IPS DF 6.9 (cell line): Measurements from ENCODE around the gene EPX.
"Not testable (repeated sequence)": the region's sequence is repeated elsewhere in the genome, so short reads cannot be mapped to it uniquely, and the experiment has no call there.

Experiments
- DNase-seq: peaks from one replicate; pipeline ENCODE4 v3.0.0-alpha.2; 2013; ENCODE audit warnings: low read depth, low spot score
- H3K27ac ChIP-seq: one replicate; pipeline ENCODE4 v1.5.1; 2013; ENCODE audit warnings: low read length, control low read depth
- H3K27me3 ChIP-seq: 2 replicates; pipeline ENCODE4 v1.6.1; 2013; ENCODE audit warnings: mild to moderate bottlenecking, low read length; ENCODE audit not compliant: control insufficient read depth, insufficient read depth
- H3K36me3 ChIP-seq: 2 replicates; pipeline ENCODE4 v1.6.1; 2013; ENCODE audit warnings: low read length; ENCODE audit not compliant: control insufficient read depth, insufficient read depth
- H3K4me1 ChIP-seq: 2 replicates; pipeline ENCODE4 v1.6.1; 2013; ENCODE audit warnings: low read length; ENCODE audit not compliant: control insufficient read depth, insufficient read depth
- H3K4me3 ChIP-seq: 2 replicates; pipeline ENCODE4 v1.5.1; 2013; ENCODE audit warnings: mild to moderate bottlenecking, low read length
- H3K9me3 ChIP-seq: 2 replicates; pipeline ENCODE4 v1.6.1; 2013; ENCODE audit warnings: low read length, inconsistent platforms; ENCODE audit not compliant: control insufficient read depth, insufficient read depth
- WGBS: extraction: QIAGEN DNeasy Blood & Tissue Kit; methylation state at CpG from one replicate; pipeline ENCODE4 v1.1.7; 2013; ENCODE audit warnings: mixed read lengths, missing lambda C conversion rate; ENCODE audit not compliant: insufficient read length, insufficient coverage; 5-methylcytosine and 5-hydroxymethylcytosine counted together

EPX gene, protein sequence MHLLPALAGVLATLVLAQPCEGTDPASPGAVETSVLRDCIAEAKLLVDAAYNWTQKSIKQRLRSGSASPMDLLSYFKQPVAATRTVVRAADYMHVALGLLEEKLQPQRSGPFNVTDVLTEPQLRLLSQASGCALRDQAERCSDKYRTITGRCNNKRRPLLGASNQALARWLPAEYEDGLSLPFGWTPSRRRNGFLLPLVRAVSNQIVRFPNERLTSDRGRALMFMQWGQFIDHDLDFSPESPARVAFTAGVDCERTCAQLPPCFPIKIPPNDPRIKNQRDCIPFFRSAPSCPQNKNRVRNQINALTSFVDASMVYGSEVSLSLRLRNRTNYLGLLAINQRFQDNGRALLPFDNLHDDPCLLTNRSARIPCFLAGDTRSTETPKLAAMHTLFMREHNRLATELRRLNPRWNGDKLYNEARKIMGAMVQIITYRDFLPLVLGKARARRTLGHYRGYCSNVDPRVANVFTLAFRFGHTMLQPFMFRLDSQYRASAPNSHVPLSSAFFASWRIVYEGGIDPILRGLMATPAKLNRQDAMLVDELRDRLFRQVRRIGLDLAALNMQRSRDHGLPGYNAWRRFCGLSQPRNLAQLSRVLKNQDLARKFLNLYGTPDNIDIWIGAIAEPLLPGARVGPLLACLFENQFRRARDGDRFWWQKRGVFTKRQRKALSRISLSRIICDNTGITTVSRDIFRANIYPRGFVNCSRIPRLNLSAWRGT

DNA sequence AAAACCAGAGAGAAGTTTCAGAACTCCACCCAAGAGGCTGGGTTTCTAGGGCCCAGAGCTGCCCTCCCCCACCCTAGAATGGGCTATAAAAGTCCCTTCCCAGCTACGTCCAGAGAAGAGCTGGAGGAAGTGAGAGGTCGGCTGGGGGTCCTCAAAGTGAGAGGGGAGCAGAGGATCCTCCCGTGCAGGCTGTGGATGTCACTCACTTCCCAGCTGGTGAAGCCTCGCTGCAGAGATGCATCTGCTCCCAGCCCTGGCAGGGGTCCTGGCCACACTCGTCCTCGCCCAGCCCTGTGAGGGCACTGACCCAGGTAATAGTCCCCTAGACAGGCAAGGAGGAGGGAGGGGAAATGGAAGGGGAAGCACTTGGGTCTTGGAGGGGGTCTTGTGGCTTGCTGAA lies at the start of gene EPX:
EPX (plus strand) TSS at position 115 of the 400 bp plus-strand sequence; CDS start at position 236, 121 bp downstream.
- no peaks in the 10 kb centered on the region; the same call in 1 of the 2 replicates for H3K36me3 ChIP-seq
- no CpG with 5 or more reads among the region's 6 CpGs for WGBS
- no peak within 1 kb of the TSS for H3K4me3 ChIP-seq
- no peak for DNase-seq
- no peak within 1 kb of the TSS for H3K27ac ChIP-seq
- no peaks in the 10 kb centered on the region for H3K9me3 ChIP-seq
- H3K27me3 ChIP-seq, result no peaks in the 10 kb centered on the region
- no peaks in the 10 kb centered on the region for H3K4me1 ChIP-seq

DNA sequence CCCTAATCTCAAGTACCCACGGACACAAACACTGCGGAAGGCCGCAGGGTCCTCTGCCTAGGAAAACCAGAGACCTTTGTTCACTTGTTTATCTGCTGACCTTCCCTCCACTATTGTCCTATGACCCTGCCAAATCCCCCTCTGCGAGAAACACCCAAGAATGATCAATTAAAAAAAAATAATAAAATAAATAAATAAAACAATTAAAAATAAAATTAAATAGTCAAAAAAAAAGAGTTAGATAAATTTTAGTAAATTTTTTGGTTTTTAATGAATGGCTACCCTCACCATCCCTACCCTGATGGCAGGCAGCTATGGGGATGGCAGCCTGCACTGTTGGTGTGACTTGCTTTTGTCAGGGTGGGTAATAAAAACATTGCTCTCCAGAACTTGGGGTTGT lies 49.2 kb upstream of the EPX start:
- not testable (repeated sequence) for H3K9me3 ChIP-seq, H3K27me3 ChIP-seq, DNase-seq, H3K4me3 ChIP-seq, H3K27ac ChIP-seq, H3K4me1 ChIP-seq, H3K36me3 ChIP-seq
- WGBS, result no CpG with 5 or more reads among the region's 4 CpGs

DNA sequence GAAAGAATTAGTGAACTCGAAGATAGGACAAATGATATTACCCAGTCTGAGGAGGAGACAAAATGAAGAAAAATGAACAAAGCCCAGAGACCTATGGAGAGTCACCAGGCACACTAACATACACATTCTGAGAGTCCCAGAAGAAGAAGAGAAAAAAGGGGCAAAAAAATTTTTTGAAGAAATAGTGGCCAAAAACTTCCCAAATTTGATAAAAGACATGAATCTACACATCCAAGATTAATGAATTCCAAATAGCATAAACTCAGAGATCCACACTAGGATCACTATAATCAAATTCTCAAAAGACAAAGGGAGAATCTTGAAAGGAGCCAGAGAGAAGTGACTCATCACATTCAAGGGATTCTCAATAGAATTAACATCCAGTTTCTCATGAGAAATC lies 47.7 kb upstream of the EPX start:
- Histone ChIP-seq H3K4me3 (no peak overlapping the region), H3K36me3 (no peaks in the 10 kb centered on the region), H3K27ac (no peak overlapping the region), H3K27me3 (no peaks in the 10 kb centered on the region), H3K9me3 (no peaks in the 10 kb centered on the region), H3K4me1 (no peaks in the 10 kb centered on the region)
- WGBS, result no CpG with 5 or more reads among the region's 1 CpG
- DNase-seq, result no peak

DNA sequence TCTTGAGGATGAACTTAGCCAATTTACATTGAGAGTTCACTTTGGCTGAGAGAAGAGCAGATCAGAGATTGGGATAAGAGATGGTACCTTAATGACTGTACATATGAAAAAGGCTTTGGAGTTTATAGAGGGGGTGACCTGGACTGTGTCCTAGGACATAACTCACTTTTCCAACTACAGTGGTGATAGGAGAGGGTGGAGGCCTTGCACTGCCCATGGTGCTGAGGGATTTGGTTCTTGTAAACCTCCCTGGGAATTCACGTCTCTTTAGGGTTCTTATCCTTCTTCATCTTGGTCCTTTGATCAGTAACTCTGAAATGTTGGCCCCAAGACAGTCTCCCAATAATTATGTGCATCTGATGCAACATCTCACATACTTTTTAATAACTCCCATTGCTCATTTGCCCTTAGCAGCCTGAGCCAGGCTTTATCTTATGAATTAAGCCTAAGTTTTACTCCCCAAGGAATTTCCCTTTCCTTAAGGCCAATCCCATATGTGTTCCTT lies 44.5 kb upstream of the EPX start, which contains the start of gene OR4D1:
OR4D1 (plus strand) TSS at position 455 of the 505 bp plus-strand sequence. CDS start 6,770 bp downstream, outside the sequence.
- no peaks in the 10 kb centered on the region for H3K9me3 ChIP-seq

DNA sequence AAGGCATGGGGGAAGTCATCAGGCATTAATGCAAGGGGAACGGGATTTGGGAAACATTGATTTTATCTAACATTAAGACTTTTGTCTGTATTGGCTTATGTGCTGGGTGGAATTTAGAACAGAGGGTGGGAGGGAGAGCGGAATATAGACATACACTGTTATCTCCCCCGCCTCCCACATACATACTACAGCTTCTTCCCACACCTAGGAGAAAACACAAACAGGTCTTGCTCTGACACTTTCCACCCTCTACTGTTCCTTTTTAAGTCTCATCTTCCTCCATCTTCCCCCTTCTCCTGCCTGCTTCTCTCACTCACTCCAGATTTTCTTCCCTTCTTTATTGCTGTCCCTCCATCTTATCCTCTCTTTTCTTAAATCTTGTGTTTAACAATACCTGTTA lies 43.9 kb upstream of the EPX start:
- Histone ChIP-seq H3K27ac (no peak overlapping the region), H3K4me1 (no peaks in the 10 kb centered on the region), H3K27me3 (no peaks in the 10 kb centered on the region), H3K36me3 (no peaks in the 10 kb centered on the region), H3K4me3 (no peak overlapping the region), H3K9me3 (no peaks in the 10 kb centered on the region)
- no peak for DNase-seq
- WGBS, result no CpG with 5 or more reads among the region's 3 CpGs

More for the DNA sequence above, 44.5 kb upstream of the EPX start, which contains the start of gene OR4D1:
- no peak for DNase-seq
- Histone ChIP-seq H3K4me1 (no peaks in the 10 kb centered on the region), H3K27ac (no peak within 1 kb of the TSS), H3K27me3 (no peaks in the 10 kb centered on the region), H3K36me3 (no peaks in the 10 kb centered on the region), H3K4me3 (no peak within 1 kb of the TSS)
- WGBS, result no CpG with 5 or more reads among the region's 1 CpG

DNA sequence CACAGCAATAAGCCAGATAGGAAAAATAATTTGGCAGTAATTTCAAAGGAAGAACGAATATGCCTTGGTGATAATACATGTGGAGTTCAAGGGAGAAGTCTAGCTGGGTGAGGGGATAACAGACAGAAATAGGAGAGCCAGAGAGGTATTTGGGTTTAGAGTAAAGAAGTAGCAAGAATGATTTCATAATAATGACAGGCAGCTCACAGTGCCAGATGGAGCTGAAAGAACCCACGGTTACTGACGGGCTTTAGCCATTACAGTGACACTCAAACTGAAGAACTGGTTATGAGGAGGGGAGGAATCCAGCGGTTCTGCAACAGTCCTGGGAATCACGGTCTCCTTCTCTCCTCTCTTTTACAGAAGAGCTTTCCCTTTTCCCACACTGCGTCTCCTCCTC lies 42.1 kb upstream of the EPX start:
- Histone ChIP-seq H3K27me3 (no peaks in the 10 kb centered on the region), H3K27ac (no peak overlapping the region), H3K4me1 (no peaks in the 10 kb centered on the region), H3K9me3 (no peaks in the 10 kb centered on the region), H3K4me3 (no peak overlapping the region), H3K36me3 (no peaks in the 10 kb centered on the region)
- DNase-seq, result no peak
- WGBS, result no CpG with 5 or more reads among the region's 6 CpGs

DNA sequence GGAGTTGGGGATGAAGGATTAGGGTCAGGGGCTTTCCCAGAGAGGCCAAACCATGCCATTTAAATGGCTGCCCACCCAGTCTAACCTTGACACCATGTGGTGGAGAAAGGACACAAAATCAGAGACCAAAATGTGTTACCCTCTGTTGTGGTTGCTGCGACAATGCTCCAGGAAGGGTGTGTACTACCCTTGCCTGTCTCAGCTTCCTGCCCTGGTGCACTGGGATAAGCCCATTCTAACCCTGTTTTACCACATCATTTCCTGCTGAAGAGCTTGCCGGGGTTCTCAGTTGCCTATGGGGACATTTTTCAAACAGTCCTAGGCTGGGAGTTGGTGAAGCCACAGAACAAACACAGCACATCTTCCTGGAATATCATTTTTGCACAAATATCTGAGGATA lies 39.5 kb upstream of the EPX start:
- Histone ChIP-seq H3K9me3 (no peaks in the 10 kb centered on the region), H3K4me3 (no peak overlapping the region), H3K36me3 (no peaks in the 10 kb centered on the region), H3K27me3 (no peaks in the 10 kb centered on the region; the same call in 1 of the 2 replicates), H3K27ac (no peak overlapping the region), H3K4me1 (no peaks in the 10 kb centered on the region)
- no peak for DNase-seq
- no CpG with 5 or more reads among the region's 2 CpGs for WGBS

DNA sequence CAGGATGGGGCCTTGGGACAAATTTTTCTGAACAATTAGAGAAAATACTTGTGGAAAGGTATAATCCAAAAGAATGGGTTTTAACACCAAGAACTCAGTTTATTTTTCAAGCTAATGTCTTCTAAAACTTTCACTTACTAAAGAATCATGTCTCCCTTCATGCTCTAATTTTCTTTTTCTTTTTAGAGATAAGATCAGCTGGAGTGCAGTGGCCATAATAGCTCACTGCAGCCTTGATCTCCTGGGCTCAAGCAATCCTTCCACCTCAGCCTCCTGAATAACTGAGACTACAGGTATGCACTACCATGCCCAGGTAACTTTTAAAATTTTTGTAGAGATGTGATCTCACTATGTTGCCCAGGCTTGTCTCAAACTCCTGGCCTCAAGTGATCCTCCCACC lies 38.9 kb upstream of the EPX start:
- Histone ChIP-seq H3K9me3 (no peaks in the 10 kb centered on the region), H3K27me3 (no peaks in the 10 kb centered on the region; the same call in 1 of the 2 replicates), H3K36me3 (no peaks in the 10 kb centered on the region), H3K4me3 (no peak overlapping the region), H3K27ac (no peak overlapping the region), H3K4me1 (no peaks in the 10 kb centered on the region)
- no peak for DNase-seq

DNA sequence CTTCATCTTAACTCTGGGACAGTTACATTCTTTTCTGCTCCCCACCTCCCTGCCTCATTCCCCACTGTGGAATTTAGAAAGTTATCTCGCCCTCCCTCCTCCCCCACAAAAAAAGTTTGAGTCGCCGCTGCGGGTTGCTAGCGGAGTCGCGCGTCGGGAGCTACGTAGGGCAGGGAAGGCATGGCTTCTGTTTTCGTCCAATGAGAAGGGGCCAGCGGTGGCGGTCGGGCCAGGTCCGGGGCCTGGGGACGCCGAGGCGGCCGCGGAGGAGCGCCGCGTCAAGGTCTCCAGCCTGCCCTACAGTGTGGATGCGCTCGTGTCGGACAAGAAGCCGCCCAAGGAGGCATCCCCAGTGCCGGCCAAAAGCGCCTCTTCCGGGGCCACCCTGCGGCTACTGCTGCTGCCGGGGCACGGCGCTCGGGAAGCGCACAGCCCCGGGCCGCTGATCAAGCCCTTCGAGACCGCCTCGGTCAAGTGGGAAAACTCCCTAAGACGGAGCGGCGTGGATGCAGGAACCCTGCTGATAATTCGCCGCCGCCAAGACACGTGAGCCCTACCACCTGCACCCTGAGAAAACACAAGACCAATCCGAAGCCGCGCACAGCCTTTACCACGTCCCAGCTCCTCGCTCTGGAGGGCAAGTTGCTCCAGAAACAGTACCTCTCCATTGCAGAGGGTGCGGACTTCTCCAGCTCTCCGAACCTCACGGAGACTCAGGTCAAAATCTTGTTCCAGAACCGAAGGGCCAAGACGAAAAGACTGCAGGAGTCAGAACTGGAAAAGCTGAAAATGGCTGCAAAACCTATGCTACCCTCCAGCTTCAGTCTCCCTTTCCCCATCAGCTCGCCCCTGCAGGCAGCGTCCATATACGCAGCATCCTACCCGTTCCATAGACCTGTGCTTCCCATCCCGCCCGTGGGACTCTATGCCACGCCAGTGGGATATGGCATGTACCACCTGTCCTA lies 35.4 kb upstream of the EPX start:
- H3K9me3 ChIP-seq, result no peaks in the 10 kb centered on the region
- no peaks in the 10 kb centered on the region for H3K36me3 ChIP-seq
- WGBS, result no CpG with 5 or more reads among the region's 65 CpGs
- no peak overlapping the region for H3K27ac ChIP-seq
- DNase-seq, result peak; percentile 47
- peak overlapping the region; percentile 65 for H3K4me3 ChIP-seq
- H3K27me3 ChIP-seq, result no peaks in the 10 kb centered on the region; the same call in 1 of the 2 replicates
- no peaks in the 10 kb centered on the region for H3K4me1 ChIP-seq

DNA sequence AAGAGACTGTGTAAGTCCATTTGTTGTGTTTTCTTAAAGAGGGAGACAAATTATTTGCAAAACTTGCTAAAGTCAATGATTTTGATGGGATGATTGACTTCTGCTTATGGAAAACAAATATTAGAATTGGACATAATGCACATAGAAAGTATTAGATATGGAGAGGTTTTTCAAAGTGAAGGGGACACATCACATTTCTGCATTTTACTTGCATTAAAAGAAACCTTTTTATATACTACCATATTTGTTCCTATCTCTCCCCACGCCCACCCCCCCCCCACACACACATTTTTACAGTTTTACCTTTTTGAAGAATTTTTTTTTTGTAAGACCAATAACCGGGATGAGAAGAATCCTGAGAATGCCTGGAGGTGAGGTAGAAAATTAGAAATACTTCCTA lies 34.3 kb upstream of the EPX start:
- no peak for DNase-seq
- Histone ChIP-seq H3K4me1 (no peaks in the 10 kb centered on the region), H3K27ac (no peak overlapping the region), H3K4me3 (no peak overlapping the region), H3K27me3 (no peaks in the 10 kb centered on the region; the same call in 1 of the 2 replicates), H3K9me3 (no peaks in the 10 kb centered on the region), H3K36me3 (no peaks in the 10 kb centered on the region)
- no CpG with 5 or more reads among the region's 2 CpGs for WGBS
